Measurements from ENCODE around the gene CHRM1.

The CHRM1 gene

GRCh38 chr11:62921201-62921572, at the start of gene CHRM1:
Gene CHRM1, minus strand, starts transcription at chr11:62921363. Its CDS starts 10,263 bp downstream, at chr11:62911100.
- ChIA-PET CTCF (interaction anchor here (8.7 kb wide), 1 partner anchor 14 kb away, joined by 97 read pairs; no protein-coding TSS in a partner anchor), POLR2A (no interaction called here)
- DNase-seq (ENCODE audit: extremely low spot score) = no peak
- TF ChIP-seq CTCF (IDR thresholded peaks at IDR 0.05; ENCODE audit: control extremely low read depth, extremely low read depth, low read depth, missing control alignments) = no peak

DNA sequence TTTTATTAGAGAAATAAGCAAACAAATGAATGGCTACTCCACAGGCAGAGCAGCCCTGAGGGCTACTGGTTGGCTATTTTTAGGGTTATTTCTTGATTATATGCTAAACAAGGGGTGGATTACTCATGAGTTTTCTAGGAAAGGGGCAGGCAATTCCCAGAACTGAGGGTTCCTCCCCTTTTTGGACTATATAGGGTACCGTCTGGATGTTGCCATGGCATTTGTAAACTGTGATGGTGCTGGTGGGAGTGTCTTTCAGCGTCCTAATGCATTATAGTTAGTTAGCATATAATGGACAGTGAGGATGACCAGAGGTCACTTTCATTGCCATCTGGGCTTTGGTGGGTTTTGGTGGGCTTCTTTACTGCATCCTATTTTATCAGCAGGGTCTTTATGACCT, 44.4 kb upstream of the CHRM1 start:
- no peak for DNase-seq (ENCODE audit: extremely low spot score)
- ChIA-PET POLR2A (no interaction called here), CTCF (no interaction called here)
- TF ChIP-seq CTCF (IDR thresholded peaks at IDR 0.05; ENCODE audit: control extremely low read depth, extremely low read depth, low read depth, missing control alignments) = no peak

GRCh38 chr11:62962391-62962790, 41.2 kb upstream of the CHRM1 start:
- TF ChIP-seq CTCF (IDR thresholded peaks at IDR 0.05; ENCODE audit: control extremely low read depth, extremely low read depth, low read depth, missing control alignments) = no peak
- ChIA-PET POLR2A (no interaction called here), CTCF (interaction anchor here (1.4 kb wide), 1 partner anchor 13 kb away, joined by 4 read pairs; no protein-coding TSS in a partner anchor)
- DNase-seq (ENCODE audit: extremely low spot score) = no peak

GRCh38 chr11:62961017-62961570, 39.9 kb upstream of the CHRM1 start:
- TF ChIP-seq CTCF (IDR thresholded peaks at IDR 0.05; ENCODE audit: control extremely low read depth, extremely low read depth, low read depth, missing control alignments) = no peak
- ChIA-PET CTCF (no interaction called here), POLR2A (no interaction called here)
- no peak for DNase-seq (ENCODE audit: extremely low spot score)

GRCh38 chr11:62959422-62959980, 38.3 kb upstream of the CHRM1 start:
- no peak for TF ChIP-seq CTCF (IDR thresholded peaks at IDR 0.05; ENCODE audit: control extremely low read depth, extremely low read depth, low read depth, missing control alignments)
- ChIA-PET POLR2A (no interaction called here), CTCF (no interaction called here)
- DNase-seq (ENCODE audit: extremely low spot score) = no peak

DNA sequence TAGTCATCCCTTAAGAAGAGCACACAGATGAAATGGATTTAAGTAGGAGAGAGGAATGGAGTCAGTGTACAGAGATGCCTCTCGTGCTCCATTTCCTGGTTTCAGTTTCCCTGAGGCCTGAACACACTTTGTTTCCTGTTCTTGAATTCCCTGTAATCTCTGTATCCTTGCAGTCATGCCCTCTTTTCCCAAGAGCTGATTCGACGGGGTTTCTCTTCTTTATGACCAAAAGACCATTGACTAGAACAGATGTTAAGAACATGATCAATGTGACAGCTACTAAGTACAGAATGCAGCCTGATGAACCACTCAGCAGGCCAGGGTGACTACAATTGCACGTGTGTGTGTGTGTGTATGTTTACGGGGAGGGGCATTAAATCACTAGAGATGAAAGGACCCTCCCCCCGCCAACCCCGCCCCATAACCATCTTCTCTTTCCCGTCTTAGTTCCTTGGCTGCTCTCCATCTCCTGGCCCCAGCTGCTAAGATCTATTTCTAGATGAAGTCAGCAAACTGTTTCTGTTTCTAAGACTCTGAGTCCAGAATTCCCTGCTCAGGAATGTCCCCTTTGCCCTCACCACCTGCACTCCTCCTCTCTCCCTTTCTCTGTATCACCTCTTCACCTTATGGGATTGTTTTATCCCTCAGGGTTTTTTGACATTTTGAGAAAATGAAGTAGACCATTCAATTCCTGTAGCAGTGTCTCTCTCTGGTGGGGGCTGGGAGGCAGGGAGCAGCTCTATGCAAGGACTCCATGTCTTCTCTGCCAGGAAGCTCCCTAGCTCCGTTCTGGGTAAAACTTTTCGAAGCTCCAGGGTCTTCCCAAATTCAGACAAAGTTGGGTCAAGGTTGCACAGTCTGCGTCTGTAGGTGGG, 37.6 kb upstream of the CHRM1 start:
- ChIA-PET CTCF (no interaction called here), POLR2A (no interaction called here)
- TF ChIP-seq CTCF (IDR thresholded peaks at IDR 0.05; ENCODE audit: control extremely low read depth, extremely low read depth, low read depth, missing control alignments) = no peak
- DNase-seq (ENCODE audit: extremely low spot score) = no peak

Measured in GM10248 (cell line).